C4-2B (cell line): ENCODE data around the gene OXTR.

Source experiments
- ZFX ChIP-seq: fragments of 450-650 bp; IDR thresholded peaks from 2 replicates; pipeline ENCODE4 v1.6.1; 2017
- TF ChIP-seq, protein P1 (sequence below): fragments of 450-650 bp; conservative IDR thresholded peaks from 2 replicates; pipeline ENCODE4 v1.5.1; 2017; ENCODE audit warnings: mild to moderate bottlenecking

DNA sequence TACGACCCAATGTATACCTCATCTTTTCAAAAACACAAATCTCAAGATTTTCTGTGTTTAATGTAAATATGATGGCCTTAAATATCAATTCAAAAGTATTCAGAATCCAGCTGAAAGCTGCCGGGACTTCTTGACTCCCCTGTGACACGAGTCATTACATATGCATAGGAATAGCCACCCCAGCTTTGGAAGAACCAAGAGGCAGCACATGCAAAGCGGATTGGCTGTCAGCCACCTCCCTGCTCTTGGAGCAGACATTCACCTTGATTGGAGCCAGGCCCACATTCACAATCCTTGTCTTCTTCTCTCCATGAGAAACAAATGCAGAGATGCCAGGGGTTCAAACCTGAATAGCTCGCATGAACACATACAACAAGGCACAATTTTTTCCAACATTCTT is 46.6 kb downstream of the OXTR start:
- TF ChIP-seq, protein P1, sequence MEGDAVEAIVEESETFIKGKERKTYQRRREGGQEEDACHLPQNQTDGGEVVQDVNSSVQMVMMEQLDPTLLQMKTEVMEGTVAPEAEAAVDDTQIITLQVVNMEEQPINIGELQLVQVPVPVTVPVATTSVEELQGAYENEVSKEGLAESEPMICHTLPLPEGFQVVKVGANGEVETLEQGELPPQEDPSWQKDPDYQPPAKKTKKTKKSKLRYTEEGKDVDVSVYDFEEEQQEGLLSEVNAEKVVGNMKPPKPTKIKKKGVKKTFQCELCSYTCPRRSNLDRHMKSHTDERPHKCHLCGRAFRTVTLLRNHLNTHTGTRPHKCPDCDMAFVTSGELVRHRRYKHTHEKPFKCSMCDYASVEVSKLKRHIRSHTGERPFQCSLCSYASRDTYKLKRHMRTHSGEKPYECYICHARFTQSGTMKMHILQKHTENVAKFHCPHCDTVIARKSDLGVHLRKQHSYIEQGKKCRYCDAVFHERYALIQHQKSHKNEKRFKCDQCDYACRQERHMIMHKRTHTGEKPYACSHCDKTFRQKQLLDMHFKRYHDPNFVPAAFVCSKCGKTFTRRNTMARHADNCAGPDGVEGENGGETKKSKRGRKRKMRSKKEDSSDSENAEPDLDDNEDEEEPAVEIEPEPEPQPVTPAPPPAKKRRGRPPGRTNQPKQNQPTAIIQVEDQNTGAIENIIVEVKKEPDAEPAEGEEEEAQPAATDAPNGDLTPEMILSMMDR: no peak
- TF ChIP-seq ZFX: no peak
